ENCODE results near the gene ALB. TPM values are rescaled to one million over a fixed set of nuclear protein-coding genes. Genes with fewer than 3 reads are reported as not detected.

Gene ALB
- total and polyA plus RNA-seq, 2 of the 8 experiments (the other 6 are each of a cell fraction or from before 2014, with no cell fraction given), result 0.12 TPM; not detected in 1

DNA sequence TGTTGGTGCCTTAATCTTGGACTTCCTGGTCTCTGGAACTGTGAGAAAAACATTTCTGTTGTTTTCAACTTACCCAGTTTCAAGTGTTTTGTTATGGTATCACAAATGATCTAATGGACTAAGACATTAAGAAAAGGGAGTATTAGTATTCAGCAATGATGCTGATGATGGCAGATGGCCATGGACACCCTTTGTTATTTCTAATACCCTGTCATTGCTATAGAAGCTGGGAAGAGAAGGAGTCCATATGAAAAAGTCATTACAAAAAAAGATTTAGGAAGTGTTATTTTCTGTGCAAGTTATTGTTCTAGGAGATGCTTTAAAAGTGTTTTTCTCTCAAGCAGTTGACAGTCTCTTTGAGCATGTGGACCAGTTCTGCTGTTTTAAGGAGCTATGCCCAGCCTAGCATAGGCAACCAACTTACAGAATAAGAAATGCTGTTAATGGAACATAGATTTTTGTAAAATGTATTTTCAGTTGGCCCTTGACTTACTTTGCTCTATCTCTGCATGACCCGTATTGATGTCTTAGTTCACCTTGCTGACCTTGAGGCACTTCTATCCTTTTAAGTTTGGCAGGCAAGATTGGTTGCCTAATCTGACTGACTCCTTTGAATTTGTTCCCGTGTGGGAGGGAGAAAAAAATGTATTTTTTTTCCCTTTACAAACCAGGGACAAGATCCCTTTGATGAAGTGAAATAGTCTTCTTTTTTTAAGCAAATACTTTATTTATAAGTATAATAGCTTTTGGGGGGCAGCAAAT is 25.9 kb downstream of the ALB start:
- H2BK15ac ChIP-seq (ENCODE audit: low read length), result no peak overlapping the region
- DNase-seq (ENCODE audit: low read depth in 1 of 2, low spot score in 2 of 2), result no peak
- POLR2A ChIA-PET (ENCODE audit: partially characterized antibody), result no interaction called here
- H3K4me1 ChIP-seq (replicated peaks in 1 of 4; ENCODE audit: control insufficient read depth in 3 of 4, insufficient read depth in 4 of 4, low read length in 3 of 4), result no peaks in the 10 kb centered on the region
- no peak overlapping the region for H3K23ac ChIP-seq (ENCODE audit: insufficient read length)
- no peaks in the 10 kb centered on the region for H3K23me2 ChIP-seq (ENCODE audit: low read depth, low read length)
- WGBS, 2 experiments (ENCODE audit: extremely low coverage in 1 of 2, insufficient coverage in 1 of 2, insufficient read length in 1 of 2, insufficient replicate concordance in 2 of 2, low coverage in 1 of 2, low lambda C conversion rate in 2 of 2, missing lambda C conversion rate in 1 of 2), result 81% methylated on average over 2 of the region's 2 CpGs; no CpG with 5 or more reads in 1 of the 2 experiments
- H2BK20ac ChIP-seq (ENCODE audit: low read length), result no peak overlapping the region
- no peaks in the 10 kb centered on the region for H4K20me1 ChIP-seq (replicated peaks in 1 of 2; ENCODE audit: control insufficient read depth in 1 of 2, insufficient read depth in 2 of 2, low read length in 2 of 2)
- no peaks in the 10 kb centered on the region for H3K9me3 ChIP-seq (ENCODE audit: insufficient read depth in 2 of 2, low read depth in 1 of 2, low read length in 1 of 2)
- H2AFZ ChIP-seq (ENCODE audit: low read length), result no peak overlapping the region
- no peak overlapping the region for H3K4me3 ChIP-seq (ENCODE audit: extremely low read depth in 1 of 4, insufficient read depth in 2 of 4, low read depth in 3 of 4, low read length in 4 of 4)
- TF ChIP-seq RXRA (IDR thresholded peaks at IDR 0.05; ENCODE audit: insufficient read depth, low read depth, low read length) (no peak), SRF (IDR thresholded peaks at IDR 0.05; ENCODE audit: low read depth, low read length) (no peak), SP1 (IDR thresholded peaks at IDR 0.05; ENCODE audit: low read depth, low read length) (no peak), SAP30 (IDR thresholded peaks at IDR 0.05; ENCODE audit: insufficient read depth, insufficient replicate concordance, low read length) (no peak), POU5F1 (IDR thresholded peaks at IDR 0.05; ENCODE audit: low read depth, low read length) (no peak), TBP (IDR thresholded peaks at IDR 0.05; ENCODE audit: low read depth, low read length) (no peak), SUZ12 (IDR thresholded peaks at IDR 0.05; ENCODE audit: low read length) (no peak)
- TF ChIP-seq, protein P1, sequence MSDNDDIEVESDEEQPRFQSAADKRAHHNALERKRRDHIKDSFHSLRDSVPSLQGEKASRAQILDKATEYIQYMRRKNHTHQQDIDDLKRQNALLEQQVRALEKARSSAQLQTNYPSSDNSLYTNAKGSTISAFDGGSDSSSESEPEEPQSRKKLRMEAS (IDR thresholded peaks at IDR 0.05), result no peak
- TF ChIP-seq, protein P2, sequence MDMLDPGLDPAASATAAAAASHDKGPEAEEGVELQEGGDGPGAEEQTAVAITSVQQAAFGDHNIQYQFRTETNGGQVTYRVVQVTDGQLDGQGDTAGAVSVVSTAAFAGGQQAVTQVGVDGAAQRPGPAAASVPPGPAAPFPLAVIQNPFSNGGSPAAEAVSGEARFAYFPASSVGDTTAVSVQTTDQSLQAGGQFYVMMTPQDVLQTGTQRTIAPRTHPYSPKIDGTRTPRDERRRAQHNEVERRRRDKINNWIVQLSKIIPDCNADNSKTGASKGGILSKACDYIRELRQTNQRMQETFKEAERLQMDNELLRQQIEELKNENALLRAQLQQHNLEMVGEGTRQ (IDR thresholded peaks at IDR 0.05; ENCODE audit: low read length), result no peak
- H3K9ac ChIP-seq (replicated peaks in 1 of 4; ENCODE audit: extremely low read depth in 1 of 4, low read depth in 3 of 4, low read length in 3 of 4), result no peak overlapping the region
- H2BK12ac ChIP-seq (ENCODE audit: low read depth, low read length), result no peak overlapping the region
- no peak overlapping the region for H3K4me2 ChIP-seq (ENCODE audit: insufficient read depth in 1 of 2, low read depth in 2 of 2, low read length in 2 of 2)
- no peak overlapping the region for H3K14ac ChIP-seq (ENCODE audit: insufficient read length)
- no peak overlapping the region for H4K8ac ChIP-seq (ENCODE audit: extremely low read depth, insufficient read depth, low read length)
- H2BK5ac ChIP-seq (ENCODE audit: low read depth, low read length), result no peak overlapping the region
- H4K5ac ChIP-seq (ENCODE audit: insufficient read length, low read depth, low read length), result no peak overlapping the region
- no peak overlapping the region for H3K4ac ChIP-seq (replicated peaks; ENCODE audit: insufficient read length, low read depth, low read length)
- no peaks in the 10 kb centered on the region for H3K27me3 ChIP-seq (replicated peaks in 1 of 4; ENCODE audit: control insufficient read depth in 3 of 4, extremely low read depth in 1 of 4, insufficient read depth in 3 of 4, low read length in 3 of 4)
- no peaks in the 10 kb centered on the region for H3K36me3 ChIP-seq (ENCODE audit: control insufficient read depth in 2 of 4, insufficient read depth in 4 of 4, low read length in 3 of 4)
- no peak overlapping the region for H3K18ac ChIP-seq (ENCODE audit: extremely low read depth, low read length)
- CTCF ChIA-PET (ENCODE audit: partially characterized antibody), result interaction anchor here (0.5 to 6.9 kb wide), 4 partner anchors 9 to 26 kb away, joined by 3 to 83 read pairs (median 7); no protein-coding TSS in a partner anchor
- H4K91ac ChIP-seq (replicated peaks; ENCODE audit: insufficient read length, low read length), result no peak overlapping the region
- H3K79me2 ChIP-seq (ENCODE audit: control insufficient read depth in 1 of 2, insufficient read depth in 2 of 2, low read length in 2 of 2), result no peaks in the 10 kb centered on the region
- H3K27ac ChIP-seq (ENCODE audit: low read depth, low read length), result no peak overlapping the region
- no peaks in the 10 kb centered on the region for H3K79me1 ChIP-seq (ENCODE audit: low read depth, low read length)
- H3K56ac ChIP-seq (replicated peaks; ENCODE audit: insufficient read length, low read depth, low read length), result no peak overlapping the region
- FAIRE-seq, result no peak
- no peak overlapping the region for H2AK5ac ChIP-seq (ENCODE audit: low read depth, low read length)
- no peak overlapping the region for H2BK120ac ChIP-seq (replicated peaks; ENCODE audit: low read depth, low read length)

All from H1 (cell line).